ENCODE data around the gene UTS2R.

The UTS2R gene

DNA sequence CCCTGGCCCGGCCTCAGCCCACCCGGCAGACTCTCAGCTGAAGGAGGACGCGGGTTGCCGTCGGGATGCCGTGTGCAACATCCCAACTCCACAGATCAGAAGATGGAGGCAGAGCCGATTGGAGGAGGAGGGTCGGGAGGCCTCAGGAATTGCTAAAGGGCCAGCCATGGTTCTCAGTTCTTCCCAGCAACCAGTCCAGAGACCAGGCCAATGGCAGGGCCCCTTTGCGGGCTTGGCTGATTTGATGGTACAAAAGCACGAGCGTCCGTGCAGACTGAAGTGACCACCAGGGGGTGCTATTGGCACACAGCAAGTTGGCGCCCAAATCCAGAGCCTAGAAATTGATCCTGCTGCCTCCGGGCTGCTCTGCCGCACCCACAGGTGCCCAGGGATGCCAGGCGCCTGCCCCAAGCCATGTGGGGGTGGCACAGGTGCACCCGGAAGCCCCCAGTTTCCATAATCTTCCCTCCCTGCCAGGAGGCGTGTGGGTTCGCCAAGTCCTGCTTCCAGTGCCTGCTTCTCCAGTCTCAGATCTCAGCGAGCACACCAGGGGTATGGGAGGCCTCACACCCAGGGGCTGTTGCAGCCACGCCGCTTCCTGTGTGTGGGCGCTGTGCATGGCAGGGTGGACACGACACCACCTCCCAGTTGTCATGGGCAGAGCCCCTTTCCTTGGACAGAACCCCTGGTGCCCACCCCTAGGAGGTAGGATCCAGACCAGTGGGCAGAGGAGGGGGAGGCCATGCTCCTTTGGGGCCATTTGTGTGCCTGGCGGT, 19.7 kb upstream of the UTS2R start:
- peak; percentile 96 for DNase-seq
- Histone ChIP-seq H3K36me3 (no peaks in the 10 kb centered on the region), H3K9me3 (ENCODE audit: severe bottlenecking) (no peaks in the 10 kb centered on the region), H3K27ac (peak overlapping the region; percentile 17; the same call in 1 of the 2 replicates), H3K27me3 (ENCODE audit: insufficient read depth, low read depth, severe bottlenecking) (no peaks in the 10 kb centered on the region), H3K4me3 (ENCODE audit: low read depth, low read length) (no peak overlapping the region)
- TF ChIP-seq, protein P1, sequence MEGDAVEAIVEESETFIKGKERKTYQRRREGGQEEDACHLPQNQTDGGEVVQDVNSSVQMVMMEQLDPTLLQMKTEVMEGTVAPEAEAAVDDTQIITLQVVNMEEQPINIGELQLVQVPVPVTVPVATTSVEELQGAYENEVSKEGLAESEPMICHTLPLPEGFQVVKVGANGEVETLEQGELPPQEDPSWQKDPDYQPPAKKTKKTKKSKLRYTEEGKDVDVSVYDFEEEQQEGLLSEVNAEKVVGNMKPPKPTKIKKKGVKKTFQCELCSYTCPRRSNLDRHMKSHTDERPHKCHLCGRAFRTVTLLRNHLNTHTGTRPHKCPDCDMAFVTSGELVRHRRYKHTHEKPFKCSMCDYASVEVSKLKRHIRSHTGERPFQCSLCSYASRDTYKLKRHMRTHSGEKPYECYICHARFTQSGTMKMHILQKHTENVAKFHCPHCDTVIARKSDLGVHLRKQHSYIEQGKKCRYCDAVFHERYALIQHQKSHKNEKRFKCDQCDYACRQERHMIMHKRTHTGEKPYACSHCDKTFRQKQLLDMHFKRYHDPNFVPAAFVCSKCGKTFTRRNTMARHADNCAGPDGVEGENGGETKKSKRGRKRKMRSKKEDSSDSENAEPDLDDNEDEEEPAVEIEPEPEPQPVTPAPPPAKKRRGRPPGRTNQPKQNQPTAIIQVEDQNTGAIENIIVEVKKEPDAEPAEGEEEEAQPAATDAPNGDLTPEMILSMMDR (IDR thresholded peaks at IDR 0.05; ENCODE audit: low read depth, low read length), result peak; percentile 99

DNA sequence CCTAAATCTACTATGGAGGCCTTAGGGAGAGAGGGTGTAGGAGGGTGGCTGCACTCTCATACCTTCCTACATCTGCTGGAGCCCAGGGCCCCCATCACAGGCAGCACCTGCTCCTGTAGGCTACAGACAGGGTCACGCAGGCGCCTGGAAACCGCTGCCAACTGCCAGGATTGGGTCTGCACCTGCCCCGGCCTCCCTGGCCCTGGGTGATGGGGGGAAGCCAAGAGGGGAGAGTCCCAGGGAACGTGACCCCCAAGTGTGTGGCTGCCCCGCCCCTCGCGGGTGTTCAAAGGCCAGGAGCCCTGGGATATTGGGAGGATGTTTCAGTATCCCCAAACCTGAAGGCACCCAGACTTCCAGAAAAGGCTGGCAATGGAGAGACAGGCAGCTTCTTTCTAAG, 18.1 kb upstream of the UTS2R start:
- TF ChIP-seq, protein P1 (IDR thresholded peaks at IDR 0.05; ENCODE audit: low read depth, low read length), result no peak
- no peak overlapping the region for H3K27ac ChIP-seq
- no peaks in the 10 kb centered on the region for H3K9me3 ChIP-seq (ENCODE audit: severe bottlenecking)
- H3K36me3 ChIP-seq, result no peaks in the 10 kb centered on the region
- no peak for DNase-seq
- H3K4me3 ChIP-seq (ENCODE audit: low read depth, low read length), result no peak overlapping the region
- no peaks in the 10 kb centered on the region for H3K27me3 ChIP-seq (ENCODE audit: insufficient read depth, low read depth, severe bottlenecking)

- no peak for DNase-seq
- H3K27me3 ChIP-seq (ENCODE audit: insufficient read depth, low read depth, severe bottlenecking), result no peaks in the 10 kb centered on the region
Measured at GRCh38 chr17:82354804-82355308, 16.7 kb upstream of the UTS2R start.

DNA sequence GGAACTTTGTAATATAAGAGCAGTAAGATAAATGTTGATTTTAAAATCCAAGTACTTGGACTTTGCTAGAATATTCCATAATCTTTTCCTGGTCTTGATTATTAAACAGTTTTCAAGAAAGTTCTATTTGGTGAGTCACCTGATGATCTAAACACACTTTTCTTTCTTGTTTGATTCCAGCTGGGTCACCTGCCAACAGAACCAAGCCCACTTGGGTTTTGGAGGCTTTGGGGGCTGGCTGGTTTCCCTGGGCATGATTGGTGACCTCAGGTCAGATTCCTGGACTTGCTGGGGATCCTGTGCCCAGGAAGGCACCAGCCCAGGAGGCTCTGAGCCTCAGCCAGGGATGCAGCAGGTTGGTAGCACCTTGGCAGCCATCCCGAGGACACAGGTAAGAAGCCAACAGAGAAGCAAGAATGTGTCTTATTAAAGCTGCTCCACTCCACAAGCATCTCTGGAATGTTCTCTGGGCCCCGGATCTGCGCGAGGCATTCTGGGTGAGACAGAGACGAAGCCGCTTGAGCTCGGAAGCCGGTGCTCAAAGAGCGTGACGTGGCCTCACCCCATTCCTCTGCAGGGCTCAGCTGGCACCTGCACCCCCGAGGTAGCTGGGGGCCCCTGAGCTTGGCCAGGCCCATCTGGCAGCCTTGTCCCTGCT, 15.7 kb upstream of the UTS2R start:
- no peaks in the 10 kb centered on the region for H3K9me3 ChIP-seq (ENCODE audit: severe bottlenecking)
- no peaks in the 10 kb centered on the region for H3K36me3 ChIP-seq
- no peak overlapping the region for H3K4me3 ChIP-seq (ENCODE audit: low read depth, low read length)
- H3K27me3 ChIP-seq (ENCODE audit: insufficient read depth, low read depth, severe bottlenecking), result no peaks in the 10 kb centered on the region
- TF ChIP-seq, protein P1 (IDR thresholded peaks at IDR 0.05; ENCODE audit: low read depth, low read length), result no peak
- no peak overlapping the region for H3K27ac ChIP-seq
- no peak for DNase-seq

More at GRCh38 chr17:82354804-82355308, 16.7 kb upstream of the UTS2R start:
- no peaks in the 10 kb centered on the region for H3K36me3 ChIP-seq
- no peak overlapping the region for H3K4me3 ChIP-seq (ENCODE audit: low read depth, low read length)
- H3K9me3 ChIP-seq (ENCODE audit: severe bottlenecking), result no peaks in the 10 kb centered on the region
- TF ChIP-seq, protein P1 (IDR thresholded peaks at IDR 0.05; ENCODE audit: low read depth, low read length), result no peak
- H3K27ac ChIP-seq, result no peak overlapping the region

DNA sequence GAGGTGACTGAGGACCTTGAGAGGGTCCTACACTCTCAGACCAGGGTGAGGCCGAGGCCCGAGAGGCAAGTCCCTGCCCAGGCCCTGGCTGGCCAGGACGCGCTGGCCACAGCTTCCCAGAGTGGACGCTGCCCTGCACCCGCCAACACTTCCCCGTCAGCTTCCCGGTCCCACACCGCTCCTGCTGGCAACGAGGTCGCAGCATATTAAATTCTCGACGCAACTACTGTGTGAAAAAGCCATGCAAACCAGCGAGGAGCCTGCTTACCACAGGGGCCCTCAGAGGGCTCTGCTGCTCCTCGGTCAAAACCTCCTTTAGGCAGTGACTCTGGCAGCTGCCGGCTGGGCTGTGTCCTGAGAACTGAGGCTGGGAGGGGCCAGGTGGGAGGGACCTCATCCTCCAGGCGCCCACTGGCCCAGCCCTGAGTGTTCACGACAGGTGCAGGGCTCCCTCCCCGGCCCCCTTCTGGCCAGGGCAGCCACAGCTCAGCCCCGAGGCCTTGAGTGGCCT, 14.7 kb upstream of the UTS2R start:
- DNase-seq, result peak; percentile 89
- H3K27ac ChIP-seq, result peak overlapping the region; percentile 40
- TF ChIP-seq, protein P1 (IDR thresholded peaks at IDR 0.05; ENCODE audit: low read depth, low read length), result peak; percentile 40

More for the DNA sequence above, 14.7 kb upstream of the UTS2R start:
- Histone ChIP-seq H3K4me3 (ENCODE audit: low read depth, low read length) (no peak overlapping the region), H3K9me3 (ENCODE audit: severe bottlenecking) (no peaks in the 10 kb centered on the region), H3K27me3 (ENCODE audit: insufficient read depth, low read depth, severe bottlenecking) (no peaks in the 10 kb centered on the region), H3K36me3 (no peaks in the 10 kb centered on the region)

All from WERI-Rb-1 (cell line).